ENCODE data around the gene IGSF3.
"Not testable (repeated sequence)": the region's sequence is repeated elsewhere in the genome, so short reads cannot be mapped to it uniquely, and the experiment has no call there.

The IGSF3 gene

DNA sequence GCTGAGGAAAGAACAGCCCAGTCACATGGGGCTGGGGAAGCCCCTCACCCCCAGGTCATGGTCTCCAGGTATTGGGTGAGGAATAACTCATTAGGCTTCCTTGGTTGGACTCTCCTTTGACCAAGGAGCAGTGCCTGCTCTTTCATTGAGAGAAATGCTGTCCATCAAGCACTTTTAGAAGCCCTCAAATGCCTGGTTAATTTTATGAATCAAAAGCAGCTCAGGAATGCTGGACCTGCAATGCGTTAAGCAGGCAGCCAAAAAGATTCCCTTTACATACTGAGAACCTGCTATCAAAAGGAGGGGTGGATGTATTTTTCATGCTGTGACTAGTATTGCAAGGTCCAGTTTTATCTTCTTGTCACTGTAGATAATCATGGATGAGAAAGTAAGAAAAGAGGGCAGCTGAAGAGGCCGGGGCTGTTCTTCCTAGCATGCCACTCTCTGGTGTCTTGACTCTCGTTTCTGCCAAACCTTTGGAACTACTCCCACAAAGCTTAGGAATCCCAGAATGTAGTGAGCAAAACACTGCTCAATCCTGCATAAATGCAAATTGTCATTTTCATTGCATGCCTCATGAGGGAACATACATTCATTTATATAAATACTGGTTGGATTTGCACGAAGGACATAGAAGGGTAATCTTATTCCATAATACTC lies 94.6 kb downstream of the IGSF3 start:
- DNase-seq: no peak

DNA sequence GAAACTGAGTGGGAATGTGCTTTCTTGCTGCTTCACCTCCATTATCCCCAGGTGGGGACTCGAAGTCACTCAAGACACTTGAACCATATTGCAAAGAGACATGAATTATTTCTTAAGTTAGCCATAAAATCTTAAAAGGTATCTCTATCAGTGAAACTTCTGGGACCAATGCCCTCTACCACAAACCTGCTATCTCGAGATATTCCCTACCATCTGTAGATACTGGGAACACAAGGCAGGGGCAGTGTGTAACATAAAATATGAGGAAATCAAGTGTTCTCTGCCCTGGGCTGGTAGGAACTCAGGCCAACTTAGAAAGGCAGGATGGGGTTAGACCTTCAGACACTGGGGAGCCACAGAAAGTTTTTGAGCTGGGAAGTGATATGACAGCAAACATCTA lies 95.4 kb downstream of the IGSF3 start:
- DNase-seq: no peak

- no peak for DNase-seq
Measured at GRCh38 chr1:116571215-116571919, 96.2 kb downstream of the IGSF3 start.

DNA sequence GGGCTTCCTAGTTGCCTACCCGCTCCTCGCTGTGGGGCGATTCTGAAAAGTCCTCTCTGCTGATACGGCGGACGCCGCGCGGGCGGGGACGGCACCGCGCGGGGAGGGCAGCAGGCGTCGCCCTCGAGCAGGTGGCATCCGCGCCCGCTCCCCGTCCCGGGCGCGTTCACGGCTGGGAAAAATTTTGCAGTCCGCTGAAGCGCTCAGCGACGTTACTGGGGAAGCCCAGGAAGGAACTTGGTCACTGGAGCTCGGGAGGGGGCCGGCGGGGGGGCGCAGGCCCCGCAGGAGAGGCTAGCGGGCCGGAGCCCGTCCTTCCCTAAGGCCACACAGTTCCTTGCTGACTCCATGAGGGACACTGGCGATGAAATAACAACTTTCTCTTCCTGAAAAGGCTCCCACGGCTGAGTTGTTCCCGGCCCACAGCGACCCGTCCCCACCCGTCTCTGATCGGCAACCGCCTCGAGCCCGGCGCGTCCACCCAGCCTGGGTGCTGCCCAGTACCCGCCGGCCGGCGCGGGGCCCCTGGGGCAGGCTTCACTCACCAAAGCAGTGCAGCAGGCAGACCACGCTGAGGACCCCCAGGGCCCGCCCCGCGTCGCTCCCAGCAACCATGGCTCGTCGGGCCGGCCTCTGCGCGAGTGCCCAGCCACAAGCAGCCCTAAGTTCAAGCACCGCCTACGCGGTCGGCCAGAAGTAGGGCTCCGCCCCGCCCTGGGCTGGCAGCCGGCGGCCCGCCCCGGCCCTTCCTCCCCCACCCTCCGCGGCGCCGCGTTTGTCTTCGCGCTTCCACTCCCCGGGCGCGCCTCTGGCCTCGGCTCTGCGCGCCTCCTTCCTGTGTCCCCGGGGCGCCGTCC lies 96.9 kb downstream of the IGSF3 start, which contains the start of gene CD58:
Gene CD58, minus strand, starts transcription at position 669 of the 857 bp plus-strand sequence. Its CDS starts 54 bp downstream, at position 615.
- DNase-seq: peak; percentile 74 to 83

DNA sequence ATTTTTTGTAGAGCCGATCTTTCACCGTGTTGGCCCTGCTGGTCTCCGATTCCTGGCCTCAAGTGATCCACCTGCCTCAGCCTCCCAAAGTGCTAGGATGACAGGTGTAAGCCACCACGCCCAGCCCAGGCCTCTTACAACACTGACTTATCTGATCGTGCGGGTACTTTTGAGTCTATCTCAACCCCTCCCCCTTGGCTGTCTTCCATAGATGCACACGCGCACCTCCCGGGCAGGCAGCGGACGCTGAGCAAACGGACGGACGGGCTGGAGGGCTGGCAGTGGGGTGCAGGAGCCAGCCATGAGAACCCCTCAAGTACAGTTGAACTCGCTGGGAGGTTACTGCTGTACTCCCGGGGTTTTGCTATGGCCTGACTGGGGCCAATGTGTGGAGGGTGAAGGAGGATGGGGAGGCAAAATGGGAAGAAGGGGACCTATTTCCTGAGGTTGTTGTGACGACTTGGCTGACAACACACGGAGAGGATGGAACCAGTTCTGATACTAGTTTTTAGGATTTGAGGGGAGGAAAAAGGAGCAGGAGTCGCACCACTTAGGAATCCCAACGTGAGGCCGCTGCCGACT lies 97.7 kb downstream of the IGSF3 start:
- peak; percentile 24 to 32 for DNase-seq

- DNase-seq: no peak
Measured at GRCh38 chr1:116569381-116569670, 98.2 kb downstream of the IGSF3 start.

GRCh38 chr1:116568662-116569380 lies 98.7 kb downstream of the IGSF3 start:
- DNase-seq: no peak

- DNase-seq: no peak
Measured at GRCh38 chr1:116567790-116568661, 99.5 kb downstream of the IGSF3 start.

- DNase-seq: no peak
Measured at GRCh38 chr1:116565222-116565621, 102.3 kb downstream of the IGSF3 start.

DNA sequence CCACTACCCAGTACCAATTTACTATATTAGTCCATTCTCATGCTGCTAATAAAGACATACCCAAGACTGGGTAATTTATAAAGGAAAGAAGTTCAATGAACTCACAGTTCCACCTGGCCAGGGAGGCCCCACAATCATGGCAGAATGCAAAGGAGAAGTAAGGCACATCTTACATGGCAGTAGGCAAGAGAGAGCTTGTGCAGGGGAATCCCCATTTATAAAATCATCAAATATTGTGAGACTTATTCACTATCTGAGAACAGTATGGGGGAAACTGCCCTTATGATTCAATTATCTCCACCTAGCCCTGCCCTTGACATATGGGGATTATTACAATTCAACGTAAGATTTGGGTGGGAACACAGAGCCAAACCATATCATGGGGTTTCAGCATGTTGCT lies 103.1 kb downstream of the IGSF3 start:
- DNase-seq: no peak

DNA sequence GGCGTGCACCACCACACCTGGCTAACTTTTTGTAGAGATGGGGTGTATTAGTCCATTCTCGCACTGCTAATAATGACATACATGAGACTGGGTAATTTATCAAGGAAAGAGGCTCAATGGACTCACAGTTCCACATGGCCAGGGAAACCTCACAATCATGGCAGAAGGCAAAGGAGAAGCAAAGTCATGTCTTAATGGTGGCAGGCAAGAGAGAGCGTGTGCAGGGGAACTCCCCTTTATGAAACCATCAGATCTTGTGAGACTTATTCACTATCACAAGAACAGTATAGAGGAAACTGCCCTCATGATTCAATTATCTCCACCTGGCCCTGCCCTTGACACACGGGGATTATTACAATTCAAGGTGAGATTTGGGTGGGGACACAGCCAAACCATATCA lies 105.1 kb downstream of the IGSF3 start:
- not testable (repeated sequence) for DNase-seq

DNA sequence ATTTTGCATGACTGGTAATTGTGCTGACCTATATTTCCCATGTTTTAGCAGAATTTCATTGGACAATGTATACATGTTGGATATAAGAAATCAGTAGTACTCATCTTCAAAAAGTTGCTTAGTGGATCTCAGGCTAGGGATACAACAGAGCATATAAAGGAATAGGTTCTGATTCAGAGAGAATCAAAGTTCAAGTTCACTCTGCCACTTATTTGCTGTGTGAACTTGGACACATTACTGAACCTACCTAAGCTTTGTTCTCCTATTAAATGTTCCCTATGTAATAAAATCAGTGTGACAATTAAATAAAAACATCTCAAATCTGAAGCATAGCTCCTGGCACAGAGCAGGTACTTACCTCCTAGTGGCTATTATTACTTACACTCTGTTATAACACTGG lies 106.0 kb downstream of the IGSF3 start:
- DNase-seq: no peak

DNA sequence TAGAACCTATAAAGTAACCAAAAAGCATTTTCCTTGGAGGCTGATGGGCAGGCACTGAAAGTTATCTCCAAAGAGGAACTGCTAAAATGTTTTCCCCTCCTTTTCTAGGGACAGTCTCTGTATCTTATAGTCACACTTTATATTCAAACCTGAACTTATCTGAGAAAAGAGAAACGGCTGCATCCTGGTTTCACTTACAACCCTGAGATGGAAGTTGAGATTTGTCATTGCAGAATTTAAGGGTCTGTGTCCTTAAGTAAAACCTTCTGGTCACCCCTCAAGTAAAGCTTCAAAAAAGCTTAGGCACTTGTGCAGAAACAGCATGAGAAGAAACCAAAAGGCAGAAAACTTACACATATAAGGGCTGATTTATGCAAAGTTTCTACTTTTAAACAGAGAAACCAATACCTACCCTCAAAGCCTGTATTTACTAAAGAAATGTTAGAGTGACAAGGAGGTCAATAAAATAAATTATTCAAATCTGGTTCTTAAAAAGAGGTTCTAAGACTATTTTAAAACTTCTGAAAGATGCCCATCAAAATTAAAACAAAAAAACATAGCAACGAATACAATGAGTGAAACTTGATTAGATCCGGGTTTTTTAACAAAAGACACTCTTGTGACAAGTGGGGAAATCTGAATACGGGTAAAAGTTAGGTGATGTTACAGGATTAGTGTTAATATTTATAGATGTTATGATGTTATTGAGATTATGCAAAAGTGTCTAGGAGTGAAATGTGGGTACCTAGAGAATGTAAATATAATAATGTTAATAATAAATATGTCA lies 106.6 kb downstream of the IGSF3 start:
- no peak for DNase-seq

DNA sequence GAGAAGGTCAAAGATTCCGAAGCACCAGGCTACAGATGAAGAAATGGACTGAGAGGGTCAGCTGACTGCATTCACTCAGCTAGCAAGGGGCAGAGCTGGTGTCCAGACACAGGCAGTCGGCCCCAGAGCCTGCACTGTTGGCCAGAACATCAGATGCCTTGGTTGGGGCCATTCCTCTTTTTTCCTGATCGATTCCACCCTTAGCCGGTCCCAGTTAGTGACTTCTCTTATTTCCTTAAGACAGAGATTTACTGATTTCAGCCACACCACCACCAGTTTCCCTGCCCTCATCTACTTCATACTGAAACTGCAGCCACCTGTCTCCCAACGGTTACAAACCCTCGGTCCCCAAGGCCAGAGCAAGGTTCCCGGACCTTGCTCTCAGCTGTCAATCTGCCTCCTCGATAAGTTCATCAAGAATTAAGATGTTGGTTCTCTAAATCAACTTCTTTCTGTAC lies 108.2 kb downstream of the IGSF3 start:
- no peak for DNase-seq

DNA sequence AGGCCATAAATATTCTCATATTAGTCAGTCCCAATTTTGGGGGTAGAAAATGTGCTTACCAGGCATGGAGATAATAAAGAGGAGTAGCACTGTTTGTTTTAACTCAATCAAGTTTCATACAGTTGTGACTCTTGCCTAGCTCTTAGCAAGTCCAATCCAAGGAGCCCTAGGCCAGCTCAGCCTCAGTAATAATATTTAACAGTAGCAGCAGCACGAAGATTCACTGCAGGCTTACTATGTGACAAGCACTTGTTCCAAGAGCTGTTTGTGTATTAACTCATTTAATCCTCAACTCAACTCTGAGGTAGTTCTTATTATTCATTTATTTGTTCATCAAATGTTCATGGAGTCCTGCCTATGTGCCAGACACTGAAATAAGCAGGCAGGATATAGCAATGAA lies 109.0 kb downstream of the IGSF3 start:
- DNase-seq: no peak

DNA sequence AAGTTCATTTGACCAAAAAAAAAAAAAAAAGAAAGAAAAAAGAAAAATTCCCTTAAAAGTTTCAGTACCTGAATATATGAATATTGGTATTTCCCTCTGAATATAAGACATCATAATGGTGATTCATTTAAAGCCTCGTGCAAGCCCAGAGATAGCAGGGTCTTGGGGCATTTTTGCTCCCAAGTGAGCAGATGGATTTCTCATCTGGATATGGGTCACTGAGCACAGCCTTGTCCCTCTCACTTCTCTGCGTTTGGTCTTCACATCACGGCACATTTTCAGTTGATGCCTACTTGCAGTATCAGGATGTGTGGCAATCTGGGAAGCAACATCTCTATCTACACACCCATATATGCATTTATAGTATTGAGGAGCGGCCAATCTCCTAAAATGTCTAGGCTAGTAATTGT lies 109.4 kb downstream of the IGSF3 start:
- DNase-seq: no peak

DNA sequence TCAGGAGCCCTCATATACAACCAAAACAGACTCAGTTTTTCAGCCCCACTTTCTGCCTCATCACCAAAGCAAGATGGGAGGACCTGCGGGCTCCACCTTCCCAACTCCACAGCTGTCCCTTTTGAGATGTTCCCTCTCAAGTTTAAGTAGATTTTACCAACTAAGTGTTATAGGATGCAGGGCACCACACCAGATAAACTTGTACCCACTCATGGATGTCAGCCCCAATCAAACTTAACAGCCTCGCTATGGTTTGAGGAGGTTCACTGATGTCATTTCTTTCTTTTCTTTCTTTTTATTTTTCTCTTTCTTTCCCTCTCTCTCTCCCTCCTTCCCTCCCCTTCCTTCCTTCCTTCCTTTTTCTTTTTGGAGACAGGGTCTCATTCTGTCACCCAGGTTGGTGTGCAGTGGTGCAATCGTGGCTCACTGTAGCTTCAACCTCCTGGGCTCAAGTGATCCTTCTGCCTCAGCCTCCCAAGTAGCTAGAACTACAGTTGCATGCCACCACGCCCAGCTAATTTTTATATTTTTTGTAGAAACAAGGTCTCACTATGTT lies 110.1 kb downstream of the IGSF3 start:
- no peak for DNase-seq

- DNase-seq: peak; percentile 57 to 75
Measured at GRCh38 chr1:116556289-116557006, 111.1 kb downstream of the IGSF3 start.

GRCh38 chr1:116554924-116555323 lies 112.6 kb downstream of the IGSF3 start:
- no peak for DNase-seq
